Stimulated activated CD4-positive, alpha-beta T cell treated with anti-CD3 and anti-CD28 coated beads, Interleukin-4, amount 100 ng/mL, for 4 hours (primary cell): ENCODE data around the gene EIF4A3.

Experiments used
- DNase-seq, 2 experiments: peaks; one replicate each; pipeline ENCODE4 v3.0.0-alpha.2; 2020

Gene EIF4A3

DNA sequence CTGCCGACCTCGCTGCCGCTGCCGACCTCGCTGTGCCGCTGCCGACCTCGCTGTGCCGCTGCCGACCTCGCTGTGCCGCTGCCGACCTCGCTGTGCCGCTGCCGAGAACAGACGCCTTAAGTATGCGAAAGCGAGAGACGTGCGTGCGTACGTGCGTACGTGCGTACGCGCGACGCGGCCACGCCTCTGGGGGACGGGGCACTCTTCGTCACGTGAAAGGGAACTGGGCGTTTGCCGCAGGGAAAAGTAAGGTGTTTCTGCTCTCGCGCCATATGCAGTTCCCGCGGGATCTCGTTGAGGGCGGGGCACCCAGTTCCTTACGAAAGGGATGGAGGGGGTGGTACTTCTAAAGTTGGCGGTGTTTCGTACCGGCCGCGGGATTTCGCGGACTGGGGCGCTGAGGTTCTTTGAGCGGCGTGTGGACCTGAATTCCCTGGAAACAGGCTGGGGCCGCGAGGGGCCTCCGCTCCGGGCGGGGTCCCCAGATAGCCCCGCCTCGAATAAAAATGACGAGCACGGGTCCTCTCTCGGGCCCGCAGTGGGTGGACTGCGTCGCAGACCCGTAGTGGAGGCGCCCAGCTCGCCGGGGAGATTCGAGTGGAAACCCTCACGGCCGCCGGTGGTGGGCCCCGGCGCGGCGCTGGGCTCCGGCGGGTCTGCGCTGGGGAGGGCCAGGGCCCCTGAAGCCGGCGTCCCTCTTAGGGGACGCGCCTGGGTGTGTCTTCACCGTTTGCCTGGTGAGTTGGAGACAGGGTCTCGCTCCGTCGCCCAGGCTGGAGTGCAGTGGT lies at the start of gene EIF4A3:
Gene EIF4A3, minus strand, starts transcription at position 94 of the 788 bp plus-strand sequence. CDS start 167 bp downstream, outside the sequence.
- peak; percentile 92 to 97 for DNase-seq

- no peak for DNase-seq
Observed at GRCh38 chr17:80196652-80197051, 49.7 kb upstream of the EIF4A3 start.

GRCh38 chr17:80195671-80196529 lies 49.0 kb upstream of the EIF4A3 start:
- peak; percentile 34 to 56 for DNase-seq

DNA sequence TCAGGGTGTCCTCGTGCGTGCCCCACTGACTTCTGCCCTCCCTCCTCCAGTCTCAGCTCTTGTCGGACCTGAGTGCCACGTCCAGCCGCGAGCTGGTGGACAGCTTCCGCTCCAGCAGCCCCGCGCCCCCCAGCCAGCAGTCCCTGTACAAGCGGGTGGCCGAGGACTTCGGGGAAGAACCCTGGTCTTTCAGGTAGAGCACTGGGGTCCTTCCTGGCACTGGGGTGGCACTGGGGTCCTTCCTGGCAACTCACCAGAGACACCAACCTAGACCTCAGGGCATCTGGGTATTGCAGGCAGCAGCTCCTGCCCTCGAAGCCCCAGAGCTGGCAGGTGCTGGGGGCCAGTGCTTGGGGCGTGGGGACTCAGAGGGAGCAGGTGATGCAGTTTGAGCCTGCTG lies 48.2 kb upstream of the EIF4A3 start:
- DNase-seq = no peak

- DNase-seq = no peak
Observed at GRCh38 chr17:80191865-80192661, 45.1 kb upstream of the EIF4A3 start.

DNA sequence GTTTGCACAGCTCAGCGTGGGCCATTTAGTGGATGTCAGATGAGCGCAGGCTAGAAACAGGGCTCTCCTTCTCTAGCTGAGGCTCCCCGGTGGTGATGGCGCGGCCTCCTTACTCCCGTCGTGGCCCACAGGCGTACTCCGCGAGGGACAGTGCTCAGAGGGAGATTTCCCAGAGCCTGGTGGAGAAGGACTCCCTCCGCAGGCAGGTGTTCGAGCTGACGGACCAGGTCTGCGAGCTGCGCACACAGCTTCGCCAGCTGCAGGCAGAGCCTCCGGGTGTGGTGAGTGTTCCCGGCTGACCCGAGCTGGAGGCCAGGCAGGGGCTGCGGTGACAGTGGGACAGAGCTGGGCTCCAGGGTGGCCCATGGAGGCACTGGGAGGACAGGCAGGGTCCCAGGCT lies 44.3 kb upstream of the EIF4A3 start:
- DNase-seq = no peak

DNA sequence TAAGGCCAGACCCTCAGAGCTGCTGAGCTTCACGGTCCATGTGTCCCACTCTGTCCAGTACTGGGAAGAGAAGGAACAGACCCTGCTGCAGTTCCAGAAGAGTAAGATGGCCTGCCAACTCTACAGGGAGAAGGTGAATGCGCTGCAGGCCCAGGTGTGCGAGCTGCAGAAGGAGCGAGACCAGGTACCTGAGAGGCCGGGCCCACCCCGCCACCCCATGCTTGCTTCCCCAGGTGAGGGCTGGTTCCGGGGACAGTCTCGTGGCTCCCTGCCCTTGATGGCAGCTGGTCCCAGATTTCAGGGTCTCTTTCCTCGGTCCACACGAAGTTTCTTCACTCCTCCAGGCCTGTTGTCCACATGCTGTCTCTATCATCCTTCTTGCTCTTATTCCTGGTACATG lies 43.8 kb upstream of the EIF4A3 start:
- DNase-seq = no peak

DNA sequence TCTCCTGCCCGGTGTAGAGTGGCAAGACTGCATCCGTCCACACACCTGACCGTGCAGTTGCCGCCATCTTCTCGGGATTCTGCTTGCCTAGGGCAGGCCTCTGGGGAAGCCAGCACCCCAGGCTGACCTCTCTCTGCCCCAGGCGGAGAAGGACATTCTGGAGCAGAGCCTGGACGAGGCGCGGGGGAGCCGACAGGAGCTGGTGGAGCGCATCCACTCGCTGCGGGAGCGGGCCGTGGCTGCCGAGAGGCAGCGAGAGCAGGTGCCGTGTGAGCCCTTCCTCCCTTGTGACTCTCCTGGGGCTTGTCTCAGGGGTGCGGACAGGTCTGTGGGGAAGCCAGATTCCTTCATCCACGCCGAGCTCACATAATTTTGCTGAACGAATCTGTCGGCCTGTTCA lies 42.7 kb upstream of the EIF4A3 start:
- DNase-seq = no peak

GRCh38 chr17:80187515-80187941 lies 40.6 kb upstream of the EIF4A3 start:
- no peak for DNase-seq

- no peak for DNase-seq
Observed at GRCh38 chr17:80187090-80187489, 40.2 kb upstream of the EIF4A3 start.

GRCh38 chr17:80185968-80186367 lies 39.0 kb upstream of the EIF4A3 start:
- no peak for DNase-seq

GRCh38 chr17:80184423-80184714 lies 37.4 kb upstream of the EIF4A3 start:
- DNase-seq = no peak

GRCh38 chr17:80183581-80184422 lies 36.9 kb upstream of the EIF4A3 start:
- no peak for DNase-seq

- no peak for DNase-seq
Observed at GRCh38 chr17:80182845-80183223, 35.9 kb upstream of the EIF4A3 start.

DNA sequence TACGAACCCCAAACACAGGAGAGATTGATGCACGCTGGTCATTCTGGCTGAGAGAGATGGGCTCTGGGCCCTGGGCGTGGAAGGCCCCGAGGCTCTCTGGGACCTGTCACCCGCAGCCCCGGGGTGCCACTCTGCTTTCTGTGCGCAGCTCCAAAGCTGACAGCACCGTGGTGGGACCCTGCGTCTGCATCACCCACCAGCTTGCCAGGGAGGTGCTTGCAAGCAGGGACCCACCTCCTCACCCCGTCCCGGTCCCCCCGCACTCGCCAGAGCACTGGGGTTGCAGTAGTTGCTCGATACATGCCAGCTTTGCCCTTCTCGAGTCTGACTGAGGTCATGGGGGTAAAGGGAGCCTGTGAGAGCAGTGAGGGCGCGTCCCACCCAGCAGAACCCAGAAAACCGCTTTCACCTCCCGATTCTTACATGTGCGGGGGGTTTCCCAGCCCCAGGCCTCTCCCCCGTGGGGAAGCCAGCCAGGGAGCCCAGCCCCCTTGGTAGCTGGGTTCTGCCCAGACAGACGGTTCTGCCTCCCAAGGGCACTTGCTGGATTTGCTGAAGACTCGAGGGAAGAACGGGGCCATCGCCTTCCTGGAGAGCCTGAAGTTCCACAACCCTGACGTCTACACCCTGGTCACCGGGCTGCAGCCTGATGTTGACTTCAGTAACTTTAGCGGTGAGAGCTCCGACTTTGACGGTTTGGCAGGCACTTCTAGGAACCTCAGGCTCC lies 35.4 kb upstream of the EIF4A3 start:
- no peak for DNase-seq

- DNase-seq = no peak
Observed at GRCh38 chr17:80181431-80181830, 34.5 kb upstream of the EIF4A3 start.

DNA sequence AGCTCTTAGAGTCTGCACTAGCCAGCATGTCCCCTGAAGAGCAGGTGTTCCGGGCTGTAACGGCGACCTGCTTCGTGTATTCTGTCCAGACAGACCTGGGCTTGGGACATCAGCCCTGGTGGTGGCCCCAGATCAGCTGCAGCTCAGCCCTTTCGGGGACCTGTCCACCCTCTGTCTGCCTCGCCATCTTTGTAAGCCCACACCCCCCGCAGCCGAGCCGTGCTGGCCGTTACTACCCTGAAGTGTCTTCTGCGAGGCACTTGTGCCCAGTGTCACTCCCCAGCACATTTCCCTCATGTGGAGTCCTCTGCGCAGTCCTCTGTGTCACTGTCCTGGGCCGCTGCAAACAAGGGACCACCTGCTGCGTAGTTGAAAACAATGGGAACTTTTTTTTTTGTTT lies 33.3 kb upstream of the EIF4A3 start:
- DNase-seq = no peak

GRCh38 chr17:80177986-80178595 lies 31.2 kb upstream of the EIF4A3 start:
- DNase-seq = no peak

GRCh38 chr17:80176757-80177156 lies 29.8 kb upstream of the EIF4A3 start:
- no peak for DNase-seq

- DNase-seq = no peak
Observed at GRCh38 chr17:80173916-80174315, 27.0 kb upstream of the EIF4A3 start.

- no peak for DNase-seq
Observed at GRCh38 chr17:80173126-80173525, 26.2 kb upstream of the EIF4A3 start.
